Measurements from ENCODE around the gene C3orf52.
"Not testable (repeated sequence)": the region's sequence is repeated elsewhere in the genome, so short reads cannot be mapped to it uniquely, and the experiment has no call there.

Gene C3orf52

GRCh38 chr3:112086076-112086854 lies at the start of gene C3orf52:
Gene C3orf52 (plus strand): TSS chr3:112086389. CDS start chr3:112086408, 19 bp downstream.
- peak; percentile 38 for DNase-seq (ENCODE audit: low read depth)

GRCh38 chr3:112037194-112037593 lies 49.0 kb upstream of the C3orf52 start:
- not testable (repeated sequence) for DNase-seq (ENCODE audit: low read depth)

- no peak for DNase-seq (ENCODE audit: low read depth)
Observed at GRCh38 chr3:112038863-112039262, 47.3 kb upstream of the C3orf52 start.

GRCh38 chr3:112041321-112041720 lies 44.9 kb upstream of the C3orf52 start:
- no peak for DNase-seq (ENCODE audit: low read depth)

GRCh38 chr3:112042842-112043280 lies 43.3 kb upstream of the C3orf52 start:
- no peak for DNase-seq (ENCODE audit: low read depth)

- DNase-seq (ENCODE audit: low read depth) = peak; percentile 31
Observed at GRCh38 chr3:112043621-112044201, 42.5 kb upstream of the C3orf52 start.

GRCh38 chr3:112046599-112046998 lies 39.6 kb upstream of the C3orf52 start:
- no peak for DNase-seq (ENCODE audit: low read depth)

- DNase-seq (ENCODE audit: low read depth) = no peak
Observed at GRCh38 chr3:112047264-112047663, 38.9 kb upstream of the C3orf52 start.

GRCh38 chr3:112048911-112049310 lies 37.3 kb upstream of the C3orf52 start:
- DNase-seq (ENCODE audit: low read depth) = no peak

- no peak for DNase-seq (ENCODE audit: low read depth)
Observed at GRCh38 chr3:112053229-112053628, 33.0 kb upstream of the C3orf52 start.

- DNase-seq (ENCODE audit: low read depth) = no peak
Observed at GRCh38 chr3:112056451-112056929, 29.7 kb upstream of the C3orf52 start.

- no peak for DNase-seq (ENCODE audit: low read depth)
Observed at GRCh38 chr3:112059497-112059896, 26.7 kb upstream of the C3orf52 start.

- DNase-seq (ENCODE audit: low read depth) = no peak
Observed at GRCh38 chr3:112061152-112061551, 25.0 kb upstream of the C3orf52 start.

- DNase-seq (ENCODE audit: low read depth) = peak; percentile 44
Observed at GRCh38 chr3:112072387-112073060, 13.7 kb upstream of the C3orf52 start.

GRCh38 chr3:112074006-112074405 lies 12.2 kb upstream of the C3orf52 start:
- no peak for DNase-seq (ENCODE audit: low read depth)

GRCh38 chr3:112074616-112075497 lies 11.3 kb upstream of the C3orf52 start:
- no peak for DNase-seq (ENCODE audit: low read depth)

- no peak for DNase-seq (ENCODE audit: low read depth)
Observed at GRCh38 chr3:112078125-112079083, 7.8 kb upstream of the C3orf52 start.

- no peak for DNase-seq (ENCODE audit: low read depth)
Observed at GRCh38 chr3:112083239-112083638, 3.0 kb upstream of the C3orf52 start.

GRCh38 chr3:112084980-112085705 lies 1.0 kb upstream of the C3orf52 start:
- no peak for DNase-seq (ENCODE audit: low read depth)

GRCh38 chr3:112085735-112086075 lies 484 bp upstream of the C3orf52 start:
- DNase-seq (ENCODE audit: low read depth) = no peak

All from stimulated activated CD4-positive, alpha-beta T cell treated with anti-CD3 and anti-CD28 coated beads, Interleukin-2, amount 100 ng/mL, for 4 hours (primary cell).